Measurements from ENCODE around the gene BMP3. TPM values are rescaled to one million over a fixed set of nuclear protein-coding genes. Genes with fewer than 3 reads are reported as not detected.

Gene BMP3
- total RNA-seq, 1 experiment from 2014 or later: not detected

DNA sequence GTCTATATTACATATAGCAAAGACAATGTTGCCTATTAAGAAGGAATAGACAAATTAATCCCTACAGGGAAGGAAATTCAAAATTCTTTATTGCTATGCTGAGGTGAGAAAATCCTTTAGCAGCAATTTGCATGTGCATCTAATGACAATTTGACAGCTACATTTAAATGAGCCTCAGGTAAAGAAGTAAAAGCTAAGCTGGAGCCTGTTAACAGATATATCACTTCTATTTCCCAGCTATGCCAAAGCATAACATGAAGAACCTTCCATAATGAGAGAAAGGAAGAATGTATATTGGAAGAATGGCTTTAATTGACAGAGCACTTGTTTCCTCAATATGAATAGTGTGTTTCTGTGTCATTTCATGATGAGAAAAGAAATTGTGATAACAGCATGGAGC is 71.6 kb downstream of the BMP3 start:
- no peak overlapping the region for H3K9ac ChIP-seq (ENCODE audit: low read length)

More for the DNA sequence above, 71.6 kb downstream of the BMP3 start:
- TF ChIP-seq, protein P1, sequence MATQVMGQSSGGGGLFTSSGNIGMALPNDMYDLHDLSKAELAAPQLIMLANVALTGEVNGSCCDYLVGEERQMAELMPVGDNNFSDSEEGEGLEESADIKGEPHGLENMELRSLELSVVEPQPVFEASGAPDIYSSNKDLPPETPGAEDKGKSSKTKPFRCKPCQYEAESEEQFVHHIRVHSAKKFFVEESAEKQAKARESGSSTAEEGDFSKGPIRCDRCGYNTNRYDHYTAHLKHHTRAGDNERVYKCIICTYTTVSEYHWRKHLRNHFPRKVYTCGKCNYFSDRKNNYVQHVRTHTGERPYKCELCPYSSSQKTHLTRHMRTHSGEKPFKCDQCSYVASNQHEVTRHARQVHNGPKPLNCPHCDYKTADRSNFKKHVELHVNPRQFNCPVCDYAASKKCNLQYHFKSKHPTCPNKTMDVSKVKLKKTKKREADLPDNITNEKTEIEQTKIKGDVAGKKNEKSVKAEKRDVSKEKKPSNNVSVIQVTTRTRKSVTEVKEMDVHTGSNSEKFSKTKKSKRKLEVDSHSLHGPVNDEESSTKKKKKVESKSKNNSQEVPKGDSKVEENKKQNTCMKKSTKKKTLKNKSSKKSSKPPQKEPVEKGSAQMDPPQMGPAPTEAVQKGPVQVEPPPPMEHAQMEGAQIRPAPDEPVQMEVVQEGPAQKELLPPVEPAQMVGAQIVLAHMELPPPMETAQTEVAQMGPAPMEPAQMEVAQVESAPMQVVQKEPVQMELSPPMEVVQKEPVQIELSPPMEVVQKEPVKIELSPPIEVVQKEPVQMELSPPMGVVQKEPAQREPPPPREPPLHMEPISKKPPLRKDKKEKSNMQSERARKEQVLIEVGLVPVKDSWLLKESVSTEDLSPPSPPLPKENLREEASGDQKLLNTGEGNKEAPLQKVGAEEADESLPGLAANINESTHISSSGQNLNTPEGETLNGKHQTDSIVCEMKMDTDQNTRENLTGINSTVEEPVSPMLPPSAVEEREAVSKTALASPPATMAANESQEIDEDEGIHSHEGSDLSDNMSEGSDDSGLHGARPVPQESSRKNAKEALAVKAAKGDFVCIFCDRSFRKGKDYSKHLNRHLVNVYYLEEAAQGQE (IDR thresholded peaks at IDR 0.05; ENCODE audit: low read depth): no peak
- TF ChIP-seq RAD21 (IDR thresholded peaks at IDR 0.05; ENCODE audit: low read depth): no peak
- no peak for TF ChIP-seq ZFX (IDR thresholded peaks at IDR 0.05)
- no peak for TF ChIP-seq ZNF274 (IDR thresholded peaks at IDR 0.05; ENCODE audit: low read depth, low read length)
- TF ChIP-seq CBX3 (IDR thresholded peaks at IDR 0.05; ENCODE audit: low read depth): no peak
- TF ChIP-seq POLR2A (IDR thresholded peaks at IDR 0.05; ENCODE audit: borderline replicate concordance, extremely low read depth, insufficient read depth, insufficient read length): no peak
- TF ChIP-seq EZH2 (IDR thresholded peaks at IDR 0.05): no peak
- TF ChIP-seq EGR1 (IDR thresholded peaks at IDR 0.05; ENCODE audit: low read depth): no peak
- TF ChIP-seq, protein P2, sequence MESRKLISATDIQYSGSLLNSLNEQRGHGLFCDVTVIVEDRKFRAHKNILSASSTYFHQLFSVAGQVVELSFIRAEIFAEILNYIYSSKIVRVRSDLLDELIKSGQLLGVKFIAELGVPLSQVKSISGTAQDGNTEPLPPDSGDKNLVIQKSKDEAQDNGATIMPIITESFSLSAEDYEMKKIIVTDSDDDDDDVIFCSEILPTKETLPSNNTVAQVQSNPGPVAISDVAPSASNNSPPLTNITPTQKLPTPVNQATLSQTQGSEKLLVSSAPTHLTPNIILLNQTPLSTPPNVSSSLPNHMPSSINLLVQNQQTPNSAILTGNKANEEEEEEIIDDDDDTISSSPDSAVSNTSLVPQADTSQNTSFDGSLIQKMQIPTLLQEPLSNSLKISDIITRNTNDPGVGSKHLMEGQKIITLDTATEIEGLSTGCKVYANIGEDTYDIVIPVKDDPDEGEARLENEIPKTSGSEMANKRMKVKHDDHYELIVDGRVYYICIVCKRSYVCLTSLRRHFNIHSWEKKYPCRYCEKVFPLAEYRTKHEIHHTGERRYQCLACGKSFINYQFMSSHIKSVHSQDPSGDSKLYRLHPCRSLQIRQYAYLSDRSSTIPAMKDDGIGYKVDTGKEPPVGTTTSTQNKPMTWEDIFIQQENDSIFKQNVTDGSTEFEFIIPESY (IDR thresholded peaks at IDR 0.05; ENCODE audit: extremely low read depth, insufficient replicate concordance, low read length): no peak
- ChIA-PET CTCF (no interaction called here), RAD21 (ENCODE audit: low non-redundant PET in 1 of 2, low total read pairs in 2 of 2, uncharacterized antibody in 2 of 2, unreplicated experiment in 2 of 2) (no interaction called here), POLR2A (no interaction called here)
- no peaks in the 10 kb centered on the region for H3K4me1 ChIP-seq (ENCODE audit: control insufficient read depth in 1 of 2, insufficient read depth in 2 of 2, low read length in 2 of 2)
- H3K4me3 ChIP-seq (replicated peaks in 1 of 2; ENCODE audit: low read depth in 1 of 2, low read length in 2 of 2): no peak overlapping the region
- no peaks in the 10 kb centered on the region for H3K36me3 ChIP-seq (ENCODE audit: control insufficient read depth in 1 of 2, insufficient read depth in 2 of 2, low read length in 2 of 2)
- no peaks in the 10 kb centered on the region for H4K20me1 ChIP-seq (ENCODE audit: insufficient read depth)
- H2AFZ ChIP-seq (ENCODE audit: low read depth, low read length, poor library complexity, severe bottlenecking): no peak overlapping the region
- H3K79me2 ChIP-seq (ENCODE audit: insufficient read depth, low read length): no peaks in the 10 kb centered on the region
- no peak overlapping the region for H3K4me2 ChIP-seq (ENCODE audit: low read length)
- DNase-seq (ENCODE audit: low read depth, low spot score) (no peak), ATAC-seq (no peak)
- H3K9me2 ChIP-seq (ENCODE audit: insufficient read depth): no peaks in the 10 kb centered on the region
- no TSS peak for BruUV-seq (replicated peaks)
- no peaks in the 10 kb centered on the region for H3K27me3 ChIP-seq (ENCODE audit: insufficient read depth, low read length)
- intact Hi-C loops (cut with micrococcal nuclease): no loop called here
- no peaks in the 10 kb centered on the region for H3K9me3 ChIP-seq (ENCODE audit: control insufficient read depth in 1 of 2, insufficient read depth in 1 of 2, low read depth in 1 of 2, low read length in 2 of 2)
- no peak overlapping the region for H3K27ac ChIP-seq (ENCODE audit: low read depth, low read length)
